GM19397 (cell line): ENCODE measurements around the gene CAMK2A.

Experiments
- ATAC-seq: cut with Tn5 transposase; IDR thresholded peaks from one replicate; pipeline ENCODE4 v1.9.1; 2021; ENCODE audit warnings: mild to moderate bottlenecking, moderate library complexity; ENCODE audit not compliant: unreplicated experiment

The CAMK2A gene

DNA sequence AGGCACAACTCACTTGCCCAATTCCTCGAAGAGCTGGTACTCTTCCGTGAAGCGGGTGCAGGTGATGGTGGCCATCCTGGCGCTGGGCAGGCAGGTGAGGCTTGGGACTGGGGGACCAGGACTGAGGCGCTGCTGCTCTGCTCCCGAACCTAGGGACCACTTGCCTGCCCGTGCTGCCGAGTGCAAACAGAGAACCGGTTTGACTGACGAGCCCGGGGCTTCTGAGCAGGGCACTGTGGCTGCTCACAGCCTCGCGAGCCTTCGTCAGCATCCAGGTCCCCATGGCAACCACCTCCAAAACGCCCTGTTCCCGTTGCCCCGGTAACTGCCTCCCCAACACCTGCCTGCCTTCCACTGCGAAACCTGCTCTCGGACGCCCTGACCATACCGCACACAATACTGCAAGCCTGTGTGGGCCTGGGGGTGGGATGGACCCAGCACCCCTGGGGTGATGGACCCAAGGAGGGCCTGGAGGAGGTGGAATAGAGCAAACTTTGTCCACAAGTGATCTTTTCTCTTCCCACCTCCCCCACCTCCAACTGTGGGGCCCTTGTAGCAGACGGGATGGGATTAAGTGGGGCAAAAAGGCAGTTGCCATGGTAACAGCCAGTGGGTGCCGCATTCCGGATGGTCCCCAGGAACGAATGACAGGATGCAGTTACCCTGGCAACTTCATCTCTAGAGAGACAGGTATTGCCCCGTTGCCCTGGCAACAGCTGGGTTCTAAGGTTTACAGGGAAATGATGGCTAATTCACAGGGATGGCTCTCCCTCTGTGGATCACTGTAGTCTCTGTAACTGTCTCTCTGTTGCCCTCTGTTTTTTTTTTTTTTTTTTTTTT lies at the start of gene CAMK2A:
TSS of gene CAMK2A (minus strand) at position 223 of the 840 bp plus-strand sequence. CDS start at position 75, 148 bp downstream.
- ATAC-seq = no peak

DNA sequence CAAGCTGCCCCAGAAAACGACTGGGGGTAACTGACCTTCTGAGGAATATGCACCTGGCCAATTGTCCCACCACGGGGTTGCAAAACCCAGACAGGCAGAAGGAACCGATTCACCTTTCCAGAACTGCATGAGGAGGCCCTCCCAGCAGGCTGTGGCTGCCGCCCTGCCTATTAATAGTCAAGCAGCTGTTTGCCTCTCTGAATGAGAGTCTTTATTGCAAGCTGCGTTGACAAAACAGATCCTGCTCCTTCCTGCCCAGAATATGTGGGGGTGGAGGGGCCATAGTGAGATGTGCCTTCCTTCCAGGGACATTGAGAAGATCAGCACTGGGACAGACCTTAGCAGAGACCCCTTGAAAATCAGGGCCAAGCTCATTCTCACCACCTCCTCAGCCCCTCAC lies 49.6 kb upstream of the CAMK2A start:
- ATAC-seq = no peak

DNA sequence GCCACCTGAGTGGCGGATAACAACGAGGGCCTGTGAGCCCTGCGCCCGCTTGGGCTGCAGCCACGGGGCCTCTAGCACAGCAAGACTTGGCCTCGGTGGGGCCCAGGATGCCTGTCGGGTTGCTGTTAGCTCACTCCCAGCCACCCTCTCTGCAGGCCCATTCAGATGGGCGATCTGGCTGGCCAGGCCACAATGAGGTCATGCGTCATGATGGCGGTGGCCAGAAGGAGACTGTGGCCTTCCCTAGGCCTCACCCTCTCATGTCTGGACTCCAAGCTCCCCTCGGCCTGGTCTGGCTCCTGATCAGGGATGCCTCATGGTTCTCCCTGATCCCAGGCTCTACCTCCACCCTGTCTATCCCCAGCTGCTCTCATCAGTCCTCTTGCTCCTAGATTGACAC lies 49.0 kb upstream of the CAMK2A start:
- no peak for ATAC-seq

DNA sequence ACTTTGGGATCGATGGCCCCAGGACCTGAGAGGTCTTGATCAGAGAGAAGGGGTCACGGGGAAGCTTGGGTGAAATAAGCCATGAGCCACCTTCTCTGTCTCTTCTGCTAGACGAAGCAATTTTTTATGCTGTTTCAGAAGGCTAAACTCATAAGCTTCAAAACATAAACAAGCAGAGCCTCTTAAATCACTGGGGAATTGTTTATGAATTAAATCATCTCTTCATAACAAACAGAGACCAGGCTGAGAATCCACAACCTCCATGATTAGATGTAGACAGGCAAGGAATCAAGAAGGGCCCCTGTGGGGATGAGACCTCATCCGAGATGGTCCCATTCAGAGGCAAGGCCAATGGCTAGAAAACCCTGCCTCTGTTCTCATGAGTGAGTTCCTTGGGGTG lies 46.2 kb upstream of the CAMK2A start:
- ATAC-seq = no peak

DNA sequence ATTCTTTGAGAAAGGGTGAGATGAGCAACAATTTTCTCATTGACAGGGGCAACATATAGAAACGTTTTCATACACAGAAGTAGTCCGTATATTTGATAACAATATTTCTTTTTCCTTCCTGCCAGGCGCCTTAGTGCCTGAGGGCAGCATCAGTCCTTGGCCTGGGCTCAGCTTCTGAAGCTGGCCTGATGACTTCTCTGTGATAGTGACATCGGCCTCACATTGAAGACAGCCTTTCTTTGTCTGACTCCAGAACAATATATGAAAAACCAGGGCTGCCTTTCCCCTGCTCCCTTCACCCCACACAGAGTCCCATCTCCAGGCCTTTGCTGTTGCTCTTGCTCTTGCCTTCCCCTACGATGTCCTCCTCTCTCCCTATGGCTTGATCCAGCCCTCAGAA lies 43.8 kb upstream of the CAMK2A start:
- ATAC-seq = no peak

DNA sequence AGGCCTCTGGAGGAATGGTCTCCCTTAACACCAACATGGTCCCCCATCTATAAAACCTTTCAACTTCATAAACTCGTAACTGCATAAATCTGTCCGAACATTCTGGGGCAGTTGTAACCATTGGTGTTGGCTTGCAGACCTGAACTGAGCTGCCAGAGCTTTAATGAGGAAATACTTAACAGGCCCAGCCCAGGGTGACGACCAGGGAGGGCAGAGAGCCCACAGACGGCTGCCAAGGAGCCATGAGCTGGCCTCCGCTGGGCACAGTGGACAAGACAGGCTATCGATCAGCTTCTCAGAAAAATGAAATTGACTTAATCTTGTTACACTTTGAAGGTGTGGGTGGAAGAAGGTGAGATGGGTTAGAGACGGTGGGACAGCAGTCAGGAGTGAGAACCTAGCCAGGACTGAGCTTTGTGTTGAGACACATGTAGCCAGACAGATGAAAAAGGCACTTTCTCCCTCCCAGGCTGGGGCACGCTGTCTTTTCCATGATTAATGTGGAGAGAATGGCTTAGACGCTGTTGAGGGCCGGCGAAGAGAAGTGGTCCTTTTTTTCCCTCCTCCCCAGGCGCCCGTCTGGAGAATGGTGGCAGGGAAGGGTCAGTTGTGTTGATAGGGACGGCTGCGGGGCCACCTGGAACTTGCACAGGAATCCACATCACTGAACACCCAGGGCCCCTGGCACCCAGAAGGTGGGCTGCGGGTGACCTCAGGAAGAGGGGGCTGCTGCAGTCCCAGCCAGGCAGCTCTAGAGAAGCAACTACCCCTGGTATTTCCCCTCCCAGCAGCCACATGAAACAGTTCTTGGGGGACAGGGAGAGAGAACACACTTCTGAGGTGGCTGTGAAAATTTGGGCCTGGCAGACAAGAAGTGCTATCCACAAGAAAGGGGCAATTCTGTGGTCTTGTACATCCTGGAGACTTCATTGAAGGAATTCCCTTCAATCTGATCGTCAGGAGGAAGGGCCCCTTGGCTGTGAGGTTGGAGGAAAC lies 40.6 kb upstream of the CAMK2A start:
- ATAC-seq = no peak

DNA sequence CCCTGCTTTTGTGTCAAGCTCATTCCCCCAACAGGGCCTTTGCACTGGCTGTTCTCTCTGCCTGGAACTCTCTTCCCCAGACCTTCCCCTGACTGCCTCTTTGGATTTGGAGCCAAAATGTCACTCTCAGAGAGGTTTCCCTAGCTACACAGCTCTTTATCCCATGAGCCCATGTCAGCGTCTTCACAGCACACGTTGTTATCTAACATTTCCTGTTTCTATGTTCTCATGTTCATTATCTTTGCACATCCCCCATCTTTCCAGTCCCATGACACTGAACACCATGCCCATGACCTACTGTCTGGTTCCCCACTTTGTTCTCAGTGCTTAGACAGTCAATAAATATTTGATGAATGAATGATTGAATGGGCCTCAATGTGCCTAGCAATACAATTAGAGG lies 39.5 kb upstream of the CAMK2A start:
- ATAC-seq = no peak

DNA sequence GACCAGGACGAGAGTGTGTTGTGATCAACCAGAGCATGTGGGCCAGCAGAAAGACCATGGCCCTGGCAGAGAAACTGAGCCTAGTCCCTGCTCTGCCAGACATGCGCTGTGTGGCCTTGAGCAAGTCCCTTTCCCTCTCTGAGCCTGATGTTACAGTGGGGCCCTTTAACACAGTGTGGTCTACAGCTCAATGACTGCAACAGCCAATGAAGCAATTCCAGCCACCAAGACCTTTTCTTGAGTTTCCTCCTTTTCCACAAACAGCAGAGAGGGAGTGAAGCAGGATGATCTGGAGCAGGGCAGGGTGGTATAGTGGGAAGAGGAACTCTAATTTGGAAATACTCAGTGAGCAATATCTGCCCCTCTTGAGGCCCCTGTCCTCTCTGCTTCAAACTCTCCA lies 38.9 kb upstream of the CAMK2A start:
- ATAC-seq = no peak

DNA sequence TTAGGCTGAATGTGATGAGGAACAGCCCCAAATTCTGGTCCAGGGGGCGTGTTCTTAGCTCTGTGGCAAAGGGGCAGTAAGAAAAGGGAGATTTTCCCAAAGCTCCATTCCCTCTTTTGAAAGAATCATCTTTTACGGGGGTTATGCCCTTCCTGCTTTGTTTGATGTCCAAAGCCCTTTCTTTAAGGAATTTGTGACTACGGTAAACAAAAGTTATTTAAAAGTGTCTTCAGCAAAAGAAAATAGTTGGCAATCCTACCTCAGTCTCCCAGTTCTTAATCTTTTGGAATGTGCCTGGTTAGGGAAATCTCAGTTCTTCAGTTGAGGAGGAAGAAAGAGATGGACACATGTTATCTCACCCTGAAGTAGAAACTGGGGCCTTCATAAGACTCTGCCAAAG lies 37.6 kb upstream of the CAMK2A start:
- ATAC-seq = no peak

DNA sequence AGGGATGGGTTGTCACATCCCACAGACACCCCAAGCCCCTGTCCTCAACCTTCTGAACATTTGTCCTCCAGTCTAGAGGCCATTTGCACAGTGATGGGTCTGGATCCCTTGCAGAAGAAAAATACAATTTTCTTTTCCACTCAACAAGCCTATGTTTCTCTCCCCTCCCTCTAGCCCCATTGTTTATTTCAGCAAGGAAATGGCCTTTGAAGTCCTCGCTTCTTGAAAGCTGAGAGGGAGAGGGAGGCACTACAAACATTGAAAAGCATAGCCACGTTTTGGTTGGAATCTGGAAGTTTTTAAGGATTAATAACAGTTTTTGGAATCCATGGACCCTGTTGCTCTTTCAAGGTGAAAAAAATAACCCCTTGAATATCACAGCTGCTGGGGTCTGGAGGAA lies 37.1 kb upstream of the CAMK2A start:
- no peak for ATAC-seq

DNA sequence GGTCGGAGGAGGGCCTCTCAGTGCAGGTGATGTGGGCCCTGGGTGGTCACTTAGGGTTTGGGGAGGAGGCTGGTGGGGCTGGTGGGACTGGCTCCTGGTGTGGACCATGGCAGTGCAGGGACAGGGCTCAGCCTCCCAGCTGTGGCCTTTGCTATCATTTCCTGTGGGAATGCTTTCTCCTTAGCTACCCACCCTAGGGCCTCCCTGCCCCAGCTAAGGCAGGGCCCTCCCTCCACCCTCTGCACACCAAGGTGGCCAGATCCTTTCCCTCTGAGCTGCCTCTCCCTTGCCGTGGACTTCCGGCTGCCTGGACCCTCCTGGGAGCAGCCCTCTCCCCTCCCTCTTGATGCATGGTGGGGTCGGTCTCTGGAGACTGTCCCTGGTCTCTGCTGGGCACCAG lies 35.9 kb upstream of the CAMK2A start:
- no peak for ATAC-seq

DNA sequence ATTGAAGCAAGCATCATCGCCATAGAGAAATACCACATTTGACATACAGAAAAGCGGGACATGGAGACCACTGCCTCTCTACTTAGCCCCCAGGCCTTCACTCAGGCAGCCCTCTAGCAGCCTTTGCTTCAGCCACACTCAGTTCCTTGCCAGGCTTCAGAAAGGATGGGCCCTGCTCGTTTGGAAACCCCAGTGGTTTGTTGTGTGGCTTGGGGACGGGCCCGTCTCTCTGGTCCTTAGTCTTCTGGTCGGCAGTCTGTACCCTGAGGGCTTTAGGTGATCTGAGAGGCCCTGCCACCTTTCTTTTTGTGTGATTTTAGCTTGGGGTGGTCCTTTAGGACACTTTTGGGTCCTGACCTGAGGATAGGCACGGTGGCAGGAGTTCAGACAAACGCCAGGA lies 34.2 kb upstream of the CAMK2A start:
- ATAC-seq = no peak

DNA sequence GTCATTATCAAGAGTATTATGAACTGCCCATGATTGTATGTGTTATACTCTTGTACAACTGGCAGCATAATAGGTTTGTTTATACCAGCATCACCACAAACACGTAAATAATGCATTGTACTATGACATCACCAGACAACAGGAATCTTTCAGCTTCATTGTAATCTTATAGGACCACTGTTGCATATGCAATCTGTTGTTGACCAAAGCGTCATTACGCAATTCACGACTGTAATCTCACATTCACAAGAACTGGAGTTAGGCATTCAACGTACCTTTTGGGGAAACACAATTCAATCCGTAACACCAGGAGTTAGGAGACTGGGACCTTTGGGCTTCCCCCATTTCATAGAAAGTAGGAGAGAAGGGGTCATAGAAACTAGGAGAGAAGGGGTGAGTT lies 33.5 kb upstream of the CAMK2A start:
- no peak for ATAC-seq

DNA sequence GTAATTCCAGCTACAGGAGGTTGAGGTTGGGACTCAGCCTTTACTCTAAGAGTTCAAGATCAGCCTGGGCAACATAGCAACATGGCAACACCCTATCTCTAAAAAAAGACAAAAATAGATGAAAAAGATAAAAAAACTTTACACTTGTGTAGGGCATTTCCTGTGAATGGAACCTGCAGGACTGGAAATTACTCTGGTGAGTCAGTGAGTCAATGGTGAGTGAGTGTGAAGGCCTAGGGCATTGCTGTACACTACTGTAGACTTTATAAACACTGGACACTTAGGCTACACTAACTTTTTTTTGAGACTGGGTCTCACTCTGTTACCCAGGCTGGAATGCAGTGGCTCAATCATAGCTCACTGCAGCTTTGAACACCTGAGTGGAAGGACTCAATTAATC lies 32.6 kb upstream of the CAMK2A start:
- ATAC-seq = no peak

DNA sequence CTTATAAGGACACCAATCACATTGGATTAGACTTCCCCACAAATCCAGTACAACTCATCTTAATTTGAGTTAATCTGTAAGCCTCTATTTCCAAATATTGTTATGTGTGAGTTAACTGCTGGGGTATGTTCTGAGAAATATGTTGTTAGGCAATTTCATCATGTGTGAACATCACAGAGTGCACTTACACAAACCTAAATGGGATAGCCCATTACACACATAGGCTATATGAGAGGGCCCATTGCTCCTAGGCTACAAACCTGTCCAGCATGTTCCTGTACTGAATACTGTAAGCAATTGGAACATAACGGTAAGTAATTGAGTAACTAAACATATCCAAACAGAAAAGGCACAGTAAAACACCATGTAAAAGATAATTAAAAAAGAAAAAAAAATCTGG lies 32.2 kb upstream of the CAMK2A start:
- ATAC-seq = no peak

DNA sequence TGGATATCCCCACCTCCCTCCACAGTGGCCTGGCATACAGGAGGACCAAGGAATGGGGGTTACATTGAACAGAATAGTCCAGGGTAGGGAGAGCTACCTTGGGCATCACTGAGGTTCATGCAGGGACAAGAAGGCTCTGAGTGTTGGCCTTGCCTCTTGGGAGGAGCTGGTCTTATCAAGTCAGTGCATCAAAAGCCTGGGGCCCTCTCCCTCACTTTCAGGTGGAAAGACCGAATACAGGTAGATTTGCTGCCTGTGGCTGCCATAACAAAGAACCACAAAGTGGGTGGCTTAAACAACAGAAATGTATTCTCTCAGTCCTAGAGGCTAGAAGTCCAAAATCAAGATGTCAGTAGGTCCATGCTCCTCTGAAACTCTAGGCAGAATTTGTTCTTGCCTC lies 31.6 kb upstream of the CAMK2A start:
- ATAC-seq = no peak

DNA sequence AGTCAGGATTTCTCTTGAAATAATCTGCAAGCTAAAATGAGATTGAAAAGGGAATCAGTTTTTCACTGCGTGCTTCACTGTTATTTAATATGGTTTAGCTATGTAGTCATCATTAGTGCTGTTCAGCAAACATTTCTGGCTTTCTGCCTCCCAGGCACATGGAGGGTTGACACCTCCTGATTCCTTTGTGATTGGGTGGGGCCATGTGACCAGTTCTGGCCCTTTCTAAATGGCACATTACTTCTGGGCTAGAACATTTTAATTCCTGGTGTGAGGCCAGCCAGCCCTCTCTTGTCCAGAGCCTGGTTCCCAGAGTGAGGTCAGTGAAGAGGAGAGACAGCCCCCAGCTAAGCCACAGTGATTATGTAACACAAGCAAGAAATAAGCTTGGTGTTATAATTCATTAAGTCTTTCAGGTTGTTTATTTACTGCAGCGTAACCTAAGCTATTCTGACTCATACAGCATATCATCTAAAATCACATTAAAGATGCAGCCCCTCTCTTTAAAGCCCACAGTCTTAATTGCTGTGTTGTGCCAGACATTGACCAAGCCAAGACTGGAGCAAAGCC lies 30.6 kb upstream of the CAMK2A start:
- no peak for ATAC-seq

DNA sequence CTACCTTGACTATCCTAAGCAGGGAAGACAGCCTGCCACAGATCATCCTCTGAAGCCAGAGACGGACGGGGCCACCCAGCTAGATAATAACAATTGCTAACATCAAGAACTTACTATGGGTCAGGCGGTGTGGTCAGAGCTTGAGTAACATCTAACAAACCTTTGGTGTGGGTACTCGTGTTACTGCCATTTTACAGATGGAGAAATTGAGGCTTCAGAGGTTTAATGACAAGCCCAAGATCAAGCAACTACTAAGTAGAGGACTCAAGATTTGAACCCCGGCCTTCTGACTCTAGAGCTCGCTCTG lies 29.9 kb upstream of the CAMK2A start:
- ATAC-seq = no peak

DNA sequence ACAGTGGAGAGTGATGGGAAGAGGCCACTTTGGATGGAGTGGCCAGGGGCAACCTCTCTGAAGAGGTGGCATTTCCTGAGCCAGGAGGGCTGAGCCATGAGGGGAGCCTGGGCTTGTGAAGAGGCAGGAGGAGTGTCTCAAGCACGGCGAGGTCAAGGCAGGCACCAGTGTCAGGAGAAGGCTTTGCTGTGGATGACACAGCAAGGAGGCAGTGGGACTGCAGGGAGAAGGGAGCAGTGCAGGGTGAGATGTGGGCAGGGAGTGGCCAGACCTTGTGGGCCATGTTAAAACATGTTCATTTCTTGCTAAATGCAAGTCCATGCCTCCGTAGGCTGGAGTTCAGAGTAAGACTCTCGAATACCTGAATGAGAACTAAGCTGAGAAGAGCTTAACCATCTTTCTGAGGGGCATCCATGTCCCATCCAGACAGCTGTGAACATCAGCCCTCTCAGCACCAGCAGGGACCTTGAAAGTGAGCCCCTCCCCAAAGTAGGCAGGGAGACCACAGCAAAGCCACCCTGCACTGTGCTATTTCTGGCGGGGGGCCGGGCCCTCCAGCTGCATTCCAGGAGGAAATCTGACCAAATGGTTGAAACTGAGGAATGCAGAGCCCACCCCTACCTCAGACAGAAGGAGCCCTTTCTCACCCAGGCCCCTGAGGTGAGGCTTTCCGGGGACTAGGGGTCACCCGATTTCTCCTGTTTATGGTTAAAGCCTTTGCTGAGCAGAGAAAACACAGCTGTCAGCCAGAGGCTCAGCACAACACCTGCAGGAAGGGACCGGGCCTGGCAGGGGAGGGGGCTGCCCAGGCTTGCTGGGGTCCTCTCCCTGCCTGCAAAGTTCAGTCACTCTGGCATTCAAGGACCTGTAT lies 29.3 kb upstream of the CAMK2A start:
- no peak for ATAC-seq

DNA sequence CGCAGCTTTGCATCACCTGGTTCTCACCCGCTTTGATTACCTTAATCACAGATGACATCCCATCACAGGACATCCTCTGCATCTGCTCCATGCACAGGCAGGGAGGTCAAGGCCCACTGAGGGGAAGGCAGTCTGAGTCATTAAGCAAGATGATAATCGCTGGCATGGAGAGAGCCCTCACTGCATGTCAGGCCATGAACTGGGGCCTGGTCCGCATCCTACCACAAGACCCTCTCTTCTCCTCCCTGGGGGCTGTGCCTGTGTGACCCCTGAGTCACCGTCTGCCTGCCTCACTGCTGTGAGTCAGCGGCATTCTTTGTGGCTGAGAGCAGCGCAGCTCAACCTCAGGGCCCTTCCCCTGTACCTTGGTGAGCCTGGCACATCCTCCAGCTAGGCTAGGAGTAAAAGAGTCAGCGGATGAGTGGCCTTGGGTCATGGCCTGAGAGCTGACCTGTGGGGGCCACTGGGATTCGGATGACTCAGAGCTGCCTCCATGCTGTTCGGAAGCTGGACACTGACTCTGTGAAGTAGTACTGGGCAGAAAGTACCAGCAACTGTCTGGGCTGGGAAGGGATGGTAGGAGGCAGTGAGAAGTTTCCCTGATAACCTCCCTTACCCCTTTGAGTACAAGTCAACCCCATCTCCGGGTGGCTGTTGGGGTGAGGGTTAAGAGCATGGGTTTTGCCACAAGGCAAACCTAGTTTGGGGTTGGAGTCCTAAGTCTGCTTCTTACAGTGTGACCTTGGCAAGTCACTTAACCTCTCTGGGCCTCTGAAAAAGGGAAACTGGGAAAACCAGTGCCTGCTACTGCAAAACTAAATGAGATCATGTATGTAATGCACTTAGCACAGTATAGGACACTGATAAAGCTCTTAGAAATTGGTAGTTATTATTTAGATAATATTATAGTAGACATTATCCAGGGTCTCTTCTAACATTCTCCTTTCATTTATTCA lies 27.8 kb upstream of the CAMK2A start:
- ATAC-seq = no peak
